ENCODE data around the gene TMEM209.
"Not testable (repeated sequence)": the region's sequence is repeated elsewhere in the genome, so short reads cannot be mapped to it uniquely, and the experiment has no call there.

Gene TMEM209

GRCh38 chr7:130242198-130243014 is 37.2 kb upstream of the TMEM209 start:
- Histone ChIP-seq H3K4me3 (ENCODE audit: low read depth, low read length) (no peak overlapping the region), H3K9ac (no peak overlapping the region), H3K27ac (no peak overlapping the region), H3K4me1 (no peaks in the 10 kb centered on the region), H3K27me3 (ENCODE audit: control insufficient read depth, insufficient read depth, low read length) (no peaks in the 10 kb centered on the region), H3K9me3 (ENCODE audit: control insufficient read depth, low read length) (no peaks in the 10 kb centered on the region), H3K79me2 (no peaks in the 10 kb centered on the region), H2AFZ (peak overlapping the region; percentile 17), H3K36me3 (ENCODE audit: control insufficient read depth, insufficient read depth, low read length) (no peaks in the 10 kb centered on the region), H3K4me2 (ENCODE audit: low read length) (no peak overlapping the region)
- TF ChIP-seq CTCF (IDR thresholded peaks at IDR 0.05): peak; percentile 63

GRCh38 chr7:130240240-130240639 is 35.0 kb upstream of the TMEM209 start:
- no peak for TF ChIP-seq CTCF (IDR thresholded peaks at IDR 0.05)
- Histone ChIP-seq H3K9me3 (ENCODE audit: control insufficient read depth, low read length) (no peaks in the 10 kb centered on the region), H3K4me1 (no peaks in the 10 kb centered on the region), H3K79me2 (no peaks in the 10 kb centered on the region), H2AFZ (no peak overlapping the region), H3K4me3 (ENCODE audit: low read depth, low read length) (no peak overlapping the region), H3K4me2 (ENCODE audit: low read length) (no peak overlapping the region), H3K27ac (no peak overlapping the region), H3K9ac (no peak overlapping the region), H3K27me3 (ENCODE audit: control insufficient read depth, insufficient read depth, low read length) (no peaks in the 10 kb centered on the region), H3K36me3 (ENCODE audit: control insufficient read depth, insufficient read depth, low read length) (no peaks in the 10 kb centered on the region)

DNA sequence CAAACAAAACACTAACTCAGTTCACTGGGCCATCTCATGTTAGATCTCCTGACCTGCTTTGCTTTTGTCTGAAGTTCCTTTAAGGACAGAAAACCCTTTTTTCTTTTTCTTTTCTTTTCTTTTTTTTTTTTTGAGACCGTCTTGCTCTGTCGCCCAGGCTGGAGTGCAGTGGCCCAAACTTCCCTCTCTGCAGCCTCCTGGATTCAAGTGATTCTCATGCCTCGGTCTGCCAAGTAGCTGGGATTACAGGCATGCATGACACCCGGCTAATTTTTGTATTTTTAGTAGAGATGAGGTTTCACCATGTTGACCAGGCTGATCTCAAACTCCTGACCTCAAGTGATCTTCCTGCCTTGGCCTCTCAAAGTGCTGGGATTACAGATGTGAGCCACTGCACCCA is 31.2 kb upstream of the TMEM209 start:
- not testable (repeated sequence) for H3K27me3 ChIP-seq (ENCODE audit: control insufficient read depth, insufficient read depth, low read length); H3K4me2 ChIP-seq (ENCODE audit: low read length); H3K4me3 ChIP-seq (ENCODE audit: low read depth, low read length); H3K27ac ChIP-seq; H3K9me3 ChIP-seq (ENCODE audit: control insufficient read depth, low read length); H3K9ac ChIP-seq; H3K36me3 ChIP-seq (ENCODE audit: control insufficient read depth, insufficient read depth, low read length); H3K79me2 ChIP-seq; H3K4me1 ChIP-seq
- peak overlapping the region; percentile 45 for H2AFZ ChIP-seq

DNA sequence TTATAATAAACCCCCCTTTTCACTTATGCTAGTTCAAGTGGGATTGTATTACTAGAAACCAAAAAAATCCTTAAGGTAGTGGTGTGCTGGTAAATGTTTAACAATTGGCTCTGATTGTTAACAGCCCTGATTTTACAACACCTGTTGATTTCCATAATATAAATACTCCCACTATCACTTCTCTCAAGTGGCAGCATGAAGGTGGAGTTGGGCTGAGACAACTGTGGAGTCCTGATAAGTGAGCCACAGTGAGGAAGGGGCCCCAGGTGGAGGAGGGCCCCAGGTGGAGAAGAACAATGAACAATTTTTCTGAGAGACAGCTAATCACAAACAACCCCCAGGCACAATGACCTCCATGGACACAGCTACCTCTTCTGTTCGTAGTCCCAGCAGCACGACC is 28.9 kb upstream of the TMEM209 start:
- Histone ChIP-seq H3K4me1 (no peaks in the 10 kb centered on the region), H3K4me3 (ENCODE audit: low read depth, low read length) (no peak overlapping the region)

GRCh38 chr7:130232209-130232608 is 27.0 kb upstream of the TMEM209 start:
- Histone ChIP-seq H3K79me2 (no peaks in the 10 kb centered on the region), H3K9me3 (ENCODE audit: control insufficient read depth, low read length) (no peaks in the 10 kb centered on the region), H3K27me3 (ENCODE audit: control insufficient read depth, insufficient read depth, low read length) (no peaks in the 10 kb centered on the region), H3K27ac (no peak overlapping the region), H3K36me3 (ENCODE audit: control insufficient read depth, insufficient read depth, low read length) (no peaks in the 10 kb centered on the region), H3K4me3 (ENCODE audit: low read depth, low read length) (no peak overlapping the region), H3K9ac (no peak overlapping the region), H3K4me2 (ENCODE audit: low read length) (no peak overlapping the region), H3K4me1 (no peaks in the 10 kb centered on the region), H2AFZ (peak overlapping the region; percentile 41)
- TF ChIP-seq CTCF (IDR thresholded peaks at IDR 0.05): no peak

More for the DNA sequence above, 28.9 kb upstream of the TMEM209 start:
- Histone ChIP-seq H3K36me3 (ENCODE audit: control insufficient read depth, insufficient read depth, low read length) (no peaks in the 10 kb centered on the region), H3K27me3 (ENCODE audit: control insufficient read depth, insufficient read depth, low read length) (no peaks in the 10 kb centered on the region), H3K27ac (no peak overlapping the region), H3K79me2 (no peaks in the 10 kb centered on the region), H3K4me2 (ENCODE audit: low read length) (no peak overlapping the region), H3K9me3 (ENCODE audit: control insufficient read depth, low read length) (no peaks in the 10 kb centered on the region), H3K9ac (no peak overlapping the region), H2AFZ (no peak overlapping the region)
- no peak for TF ChIP-seq CTCF (IDR thresholded peaks at IDR 0.05)
